Endothelial cell of umbilical vein (primary cell): ENCODE data around the gene CNTN2. TPM values are rescaled to one million over a fixed set of nuclear protein-coding genes. Genes with fewer than 3 reads are reported as not detected.

ENCODE experiments used
- BruUV-seq: library from RNA; stranded (reverse); fragments of 400-500 nt; replicated peaks from 2 replicates; lab custom pipeline; 2021; lab: Mats Ljungman, UMichigan
- CTCF ChIA-PET: fragments of 300-600, 350-600 bp; sonication (Branson Sonifier 250); formaldehyde crosslinking; loops from one replicate; lab custom pipeline; 2021; ENCODE audit warnings: antibody characterized with exemption, inconsistent platforms; lab: Charles Lee
- POLR2A ChIA-PET: fragments of 300-600, 350-600 bp; sonication (Branson Sonifier 250); formaldehyde crosslinking; loops from one replicate; lab custom pipeline; 2021; ENCODE audit warnings: antibody characterized with exemption, inconsistent platforms; lab: Charles Lee
- DNase-seq: peaks from one replicate; pipeline ENCODE4 v3.0.0-alpha.2; 2011; ENCODE audit warnings: low read depth, low spot score
- FAIRE-seq: peaks from 2 replicates; lab custom pipeline; 2011; peaks lifted over from hg19 to GRCh38; lab: Jason Lieb, UNC
- H2AFZ ChIP-seq: 2 replicates; pipeline ENCODE4 v1.6.0; 2012; ENCODE audit warnings: low read depth, low read length, control low read depth, inconsistent platforms
- H3K27ac ChIP-seq: 2 replicates; pipeline ENCODE4 v1.5.1; 2011; ENCODE audit warnings: low read depth, mild to moderate bottlenecking, control low read depth, low read length, moderate library complexity; ENCODE audit not compliant: insufficient read depth
- H3K27me3 ChIP-seq, 2 experiments: 2 replicates each; pipeline versions ENCODE4 v1.6.0 to v1.6.1; 2011; ENCODE audit warnings: low read length in 2 of 2, mixed read lengths in 1 of 2; ENCODE audit not compliant: control insufficient read depth in 2 of 2, insufficient read depth in 2 of 2
- H3K36me3 ChIP-seq, 2 experiments: 2 replicates in 1 of 2; 3 replicates in 1 of 2; pipeline ENCODE4 v1.5.1; 2011; ENCODE audit warnings: low read length in 2 of 2, mild to moderate bottlenecking in 1 of 2, moderate library complexity in 1 of 2; ENCODE audit not compliant: control insufficient read depth in 2 of 2, insufficient read depth in 2 of 2; ENCODE audit errors: extremely low read depth in 1 of 2
- H3K4me1 ChIP-seq: 3 replicates; pipeline ENCODE4 v1.5.1; 2011; ENCODE audit warnings: mild to moderate bottlenecking, low read length; ENCODE audit not compliant: control insufficient read depth, insufficient read depth; ENCODE audit errors: extremely low read depth
- H3K4me2 ChIP-seq: 2 replicates; pipeline ENCODE4 v1.6.1; 2011; ENCODE audit warnings: low read length, control low read depth, mixed read lengths; ENCODE audit not compliant: insufficient read depth
- H3K4me3 ChIP-seq, 3 experiments: fragments of 200-600 bp in 1 of 3; sonication (generic), shearing (Covaris generic) in 1 of 3; replicated peaks in 1 of 3; 2 replicates each; pipeline ENCODE4 v1.5.1; 2011 to 2016; ENCODE audit warnings: control low read depth in 3 of 3, low read length in 3 of 3, mild to moderate bottlenecking in 2 of 3, inconsistent platforms in 1 of 3, low read depth in 1 of 3, moderate library complexity in 1 of 3; ENCODE audit not compliant: insufficient read depth in 1 of 3
- H3K79me2 ChIP-seq: 2 replicates; pipeline ENCODE4 v1.6.0; 2012; ENCODE audit warnings: low read length, inconsistent platforms; ENCODE audit not compliant: control insufficient read depth, insufficient read depth
- H3K9ac ChIP-seq: replicated peaks from 2 replicates; pipeline ENCODE3; 2011; ENCODE audit warnings: low read length, control low read depth; ENCODE audit not compliant: insufficient read depth; ENCODE audit errors: extremely low read depth
- H3K9me1 ChIP-seq: replicated peaks from 3 replicates; pipeline ENCODE4 v1.6.0; 2011; ENCODE audit warnings: mild to moderate bottlenecking, low read length; ENCODE audit not compliant: control insufficient read depth, insufficient read depth; ENCODE audit errors: extremely low read depth
- H3K9me3 ChIP-seq: replicated peaks from 2 replicates; pipeline ENCODE4 v1.5.1; 2012; ENCODE audit warnings: low read length, inconsistent platforms; ENCODE audit not compliant: control insufficient read depth, insufficient read depth
- H4K20me1 ChIP-seq: replicated peaks from 2 replicates; pipeline ENCODE3; 2011; ENCODE audit warnings: mild to moderate bottlenecking, low read length; ENCODE audit not compliant: control insufficient read depth, insufficient read depth; ENCODE audit errors: extremely low read depth
- EZH2 ChIP-seq: IDR thresholded peaks from 2 replicates; pipeline ENCODE4 v1.6.1; 2012; ENCODE audit warnings: borderline replicate concordance, low read depth, mild to moderate bottlenecking, moderate library complexity, low read length, inconsistent platforms; ENCODE audit not compliant: severe bottlenecking
- FOS ChIP-seq: IDR thresholded peaks from 2 replicates; pipeline ENCODE4 v1.6.1; 2011; ENCODE audit warnings: mild to moderate bottlenecking, low read length, moderate library complexity, borderline replicate concordance; ENCODE audit not compliant: insufficient read depth
- GATA2 ChIP-seq: IDR thresholded peaks from 2 replicates; pipeline ENCODE4 v1.7.0; 2011; ENCODE audit warnings: low read depth, mild to moderate bottlenecking, moderate library complexity, mixed read lengths, low read length; ENCODE audit not compliant: insufficient read length, insufficient read depth
- JUN ChIP-seq: IDR thresholded peaks from 2 replicates; pipeline ENCODE4 v1.6.1; 2011; ENCODE audit warnings: borderline replicate concordance, low read depth; ENCODE audit not compliant: insufficient read length, insufficient read depth
- MYC ChIP-seq: IDR thresholded peaks from one replicate; pipeline ENCODE4 v1.6.1; 2011; ENCODE audit warnings: mild to moderate bottlenecking, low read depth, low read length
- POLR2A ChIP-seq: IDR thresholded peaks from 2 replicates; pipeline ENCODE4 v1.6.1; 2012; ENCODE audit warnings: low read depth, mild to moderate bottlenecking, control low read depth, low read length
- POLR2AphosphoS5 ChIP-seq: IDR thresholded peaks from 2 replicates; pipeline ENCODE4 v1.6.1; 2012; ENCODE audit warnings: low read depth, mild to moderate bottlenecking, control low read depth, low read length, moderate library complexity; ENCODE audit not compliant: insufficient read depth
- dilution Hi-C: fragments of 300-500 bp; cut with MboI; formaldehyde crosslinking; loops from one replicate; pipeline ENCODE4 v1.15.0; 2019; ENCODE audit warnings: low sequenced_read_pairs; ENCODE audit not compliant: extremely low pct_ligation_motif_present
- intact Hi-C: fragments of 100-400 bp; cut with micrococcal nuclease; formaldehyde crosslinking; loops from one replicate; pipeline ENCODE4 v1.10.0; 2022
- polyA plus RNA-seq, 4 experiments: library from polyadenylated mRNA; depleted of rRNA in 3 of 4; stranded (reverse) in 3 of 4; unstranded in 1 of 4; fragments of >200 nt; gene quantifications; 2 replicates each; pipeline versions ENCODE4 v1.2.1 to v1.2.3, GENCODE V29; 2011 to 2012; ENCODE audit warnings: missing spikeins in 1 of 4
- total RNA-seq: library from RNA; stranded (reverse); gene quantifications from 2 replicates; pipeline ENCODE4 v1.2.3, GENCODE V29; 2021
- TF ChIP-seq, protein P1 (sequence below): IDR thresholded peaks from 2 replicates; pipeline ENCODE4 v1.6.1; 2011; ENCODE audit not compliant: insufficient read depth, insufficient read length
- TF ChIP-seq, protein P2 (sequence below), 2 donors: IDR thresholded peaks; 1 replicate in 1 of 2; 2 replicates in 1 of 2; pipeline ENCODE4 v1.5.1; 2011; ENCODE audit warnings: low read length in 2 of 2, mild to moderate bottlenecking in 2 of 2, moderate library complexity in 2 of 2, control low read depth in 1 of 2, inconsistent platforms in 1 of 2, low read depth in 1 of 2; ENCODE audit not compliant: insufficient read depth in 1 of 2; ENCODE audit errors: extremely low read depth in 1 of 2

CNTN2 gene
- total and polyA plus RNA-seq, 2 donors (not counting 3 experiments of a cell fraction or from before 2014, with no cell fraction given): not detected

- no peak for DNase-seq
- H3K79me2 ChIP-seq: no peaks in the 10 kb centered on the region
- dilution Hi-C loops (no loop called here), intact Hi-C loops (no loop called here)
- H4K20me1 ChIP-seq: no peaks in the 10 kb centered on the region
- H3K9ac ChIP-seq: no peak overlapping the region
- no peaks in the 10 kb centered on the region for H3K27me3 ChIP-seq
- no peak overlapping the region for H3K27ac ChIP-seq
- CTCF ChIA-PET: interaction anchor here (1.0 to 1.2 kb wide), 2 partner anchors 34 to 160 kb away, joined by 4 to 5 read pairs; no protein-coding TSS in a partner anchor
- POLR2A ChIA-PET: no interaction called here
- no peaks in the 10 kb centered on the region for H3K9me3 ChIP-seq
- no peak overlapping the region for H3K4me3 ChIP-seq
- no peak for FAIRE-seq
- H2AFZ ChIP-seq: no peak overlapping the region
- H3K4me2 ChIP-seq: no peak overlapping the region
- no peaks in the 10 kb centered on the region for H3K4me1 ChIP-seq
- H3K36me3 ChIP-seq: peaks cover 20 to 28% of the 10 kb centered on the region in 2 experiments
- TF ChIP-seq JUN (no peak), GATA2 (no peak), MYC (no peak), EZH2 (no peak), POLR2A (no peak), POLR2AphosphoS5 (no peak), FOS (no peak)
- TF ChIP-seq, protein P1, sequence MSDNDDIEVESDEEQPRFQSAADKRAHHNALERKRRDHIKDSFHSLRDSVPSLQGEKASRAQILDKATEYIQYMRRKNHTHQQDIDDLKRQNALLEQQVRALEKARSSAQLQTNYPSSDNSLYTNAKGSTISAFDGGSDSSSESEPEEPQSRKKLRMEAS: no peak
- TF ChIP-seq, protein P2, sequence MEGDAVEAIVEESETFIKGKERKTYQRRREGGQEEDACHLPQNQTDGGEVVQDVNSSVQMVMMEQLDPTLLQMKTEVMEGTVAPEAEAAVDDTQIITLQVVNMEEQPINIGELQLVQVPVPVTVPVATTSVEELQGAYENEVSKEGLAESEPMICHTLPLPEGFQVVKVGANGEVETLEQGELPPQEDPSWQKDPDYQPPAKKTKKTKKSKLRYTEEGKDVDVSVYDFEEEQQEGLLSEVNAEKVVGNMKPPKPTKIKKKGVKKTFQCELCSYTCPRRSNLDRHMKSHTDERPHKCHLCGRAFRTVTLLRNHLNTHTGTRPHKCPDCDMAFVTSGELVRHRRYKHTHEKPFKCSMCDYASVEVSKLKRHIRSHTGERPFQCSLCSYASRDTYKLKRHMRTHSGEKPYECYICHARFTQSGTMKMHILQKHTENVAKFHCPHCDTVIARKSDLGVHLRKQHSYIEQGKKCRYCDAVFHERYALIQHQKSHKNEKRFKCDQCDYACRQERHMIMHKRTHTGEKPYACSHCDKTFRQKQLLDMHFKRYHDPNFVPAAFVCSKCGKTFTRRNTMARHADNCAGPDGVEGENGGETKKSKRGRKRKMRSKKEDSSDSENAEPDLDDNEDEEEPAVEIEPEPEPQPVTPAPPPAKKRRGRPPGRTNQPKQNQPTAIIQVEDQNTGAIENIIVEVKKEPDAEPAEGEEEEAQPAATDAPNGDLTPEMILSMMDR (IDR thresholded peaks at IDR 0.05; ENCODE audit: extremely low read depth in 1 of 2, insufficient read depth in 1 of 2, low read depth in 1 of 2, low read length in 2 of 2): no peak
- no TSS peak for BruUV-seq
- H3K9me1 ChIP-seq: no peaks in the 10 kb centered on the region
Measured at GRCh38 chr1:205095422-205095821, 52.4 kb downstream of the CNTN2 start.
